Measurements from ENCODE around the gene GPR150.

GRCh38 chr5:95631255-95631958 lies 11.5 kb downstream of the GPR150 start:
- TF ChIP-seq POLR2A (IDR thresholded peaks at IDR 0.05; ENCODE audit: low read depth) (no peak), CTCF (IDR thresholded peaks at IDR 0.05) (no peak), POLR2AphosphoS5 (IDR thresholded peaks at IDR 0.05) (no peak)

All from esophagus muscularis mucosa (tissue), 3 donors.